H1 (cell line): ENCODE results near the gene SEPTIN1. TPM values are rescaled to one million over a fixed set of nuclear protein-coding genes. Genes with fewer than 3 reads are reported as not detected.

Experiments used
- CTCF ChIA-PET: fragments of 300-600 bp; sonication (Branson Sonifier 250); formaldehyde crosslinking; loops from one replicate; lab custom pipeline; 2021; ENCODE audit not compliant: partially characterized antibody; lab: Charles Lee
- POLR2A ChIA-PET: fragments of 300-600 bp; sonication (Branson Sonifier 250); formaldehyde crosslinking; loops from one replicate; lab custom pipeline; 2021; ENCODE audit warnings: inconsistent platforms; ENCODE audit not compliant: partially characterized antibody; lab: Charles Lee
- DNase-seq, 2 experiments: peaks; one replicate each; pipeline versions ENCODE4 v3.0.0 to v3.0.0-alpha.2; 2010 to 2022; ENCODE audit warnings: low spot score in 2 of 2, low read depth in 1 of 2, mixed read lengths in 1 of 2
- FAIRE-seq: peaks from 2 replicates; lab custom pipeline; 2011; peaks lifted over from hg19 to GRCh38; lab: Jason Lieb, UNC
- H2AFZ ChIP-seq: 2 replicates; pipeline ENCODE4 v1.8.1; 2012; ENCODE audit warnings: low read length, inconsistent platforms
- H2AK5ac ChIP-seq: 2 replicates; pipeline ENCODE4 v1.6.1; 2013; ENCODE audit warnings: low read depth, low read length
- H2BK120ac ChIP-seq: replicated peaks from 2 replicates; pipeline ENCODE3; 2013; ENCODE audit warnings: low read depth, low read length, inconsistent platforms
- H2BK12ac ChIP-seq: 2 replicates; pipeline ENCODE4 v1.6.1; 2013; ENCODE audit warnings: low read depth, low read length
- H2BK15ac ChIP-seq: 2 replicates; pipeline ENCODE4 v1.6.1; 2013; ENCODE audit warnings: low read length
- H2BK20ac ChIP-seq: 2 replicates; pipeline ENCODE4 v1.6.1; 2013; ENCODE audit warnings: low read length
- H2BK5ac ChIP-seq: 2 replicates; pipeline ENCODE4 v1.6.1; 2013; ENCODE audit warnings: low read depth, low read length
- H3K14ac ChIP-seq: 2 replicates; pipeline ENCODE4 v1.6.1; 2013; ENCODE audit warnings: inconsistent platforms; ENCODE audit not compliant: insufficient read length
- H3K18ac ChIP-seq: 2 replicates; pipeline ENCODE4 v1.6.1; 2013; ENCODE audit warnings: low read length; ENCODE audit errors: extremely low read depth
- H3K23ac ChIP-seq: 2 replicates; pipeline ENCODE4 v1.6.1; 2013; ENCODE audit warnings: inconsistent platforms; ENCODE audit not compliant: insufficient read length
- H3K23me2 ChIP-seq: 2 replicates; pipeline ENCODE4 v1.6.1; 2013; ENCODE audit warnings: low read depth, low read length
- H3K27ac ChIP-seq: 2 replicates; pipeline ENCODE4 v1.6.1; 2011; ENCODE audit warnings: low read depth, low read length, inconsistent platforms
- H3K27me3 ChIP-seq, 4 experiments: replicated peaks in 1 of 4; 1 replicate in 1 of 4; 2 replicates in 3 of 4; pipeline versions ENCODE4 v1.6.1 to v1.8.1; 2011 to 2013; ENCODE audit warnings: low read length in 3 of 4, mild to moderate bottlenecking in 3 of 4, inconsistent platforms in 2 of 4, mixed read lengths in 2 of 4, moderate library complexity in 1 of 4; ENCODE audit not compliant: control insufficient read depth in 3 of 4, insufficient read depth in 3 of 4; ENCODE audit errors: extremely low read depth in 1 of 4
- H3K36me3 ChIP-seq, 4 experiments: 2 replicates each; pipeline versions ENCODE4 v1.6.1 to v1.8.1; 2011 to 2013; ENCODE audit warnings: mild to moderate bottlenecking in 4 of 4, low read length in 3 of 4, moderate library complexity in 2 of 4, control low read depth in 1 of 4, inconsistent platforms in 1 of 4; ENCODE audit not compliant: insufficient read depth in 4 of 4, control insufficient read depth in 2 of 4
- H3K4ac ChIP-seq: replicated peaks from 2 replicates; pipeline ENCODE3; 2013; ENCODE audit warnings: low read length, low read depth, mixed read lengths, inconsistent platforms; ENCODE audit not compliant: insufficient read length
- H3K4me1 ChIP-seq, 4 experiments: replicated peaks in 1 of 4; 1 replicate in 1 of 4; 2 replicates in 3 of 4; pipeline versions ENCODE4 v1.6.1 to v1.8.1; 2011 to 2013; ENCODE audit warnings: low read length in 3 of 4, inconsistent platforms in 2 of 4, mixed read lengths in 1 of 4; ENCODE audit not compliant: insufficient read depth in 4 of 4, control insufficient read depth in 3 of 4
- H3K4me2 ChIP-seq, 2 experiments: 2 replicates each; pipeline versions ENCODE4 v1.6.1 to v1.8.1; 2011 to 2013; ENCODE audit warnings: low read depth in 2 of 2, low read length in 2 of 2, control low read depth in 1 of 2, inconsistent platforms in 1 of 2, mild to moderate bottlenecking in 1 of 2; ENCODE audit not compliant: insufficient read depth in 1 of 2
- H3K4me3 ChIP-seq, 4 experiments: fragments of 200-600, 300-600 bp in 1 of 4; sonication (generic), shearing (Covaris generic), sonication (Bioruptor Twin) in 1 of 4; 2 replicates each; pipeline versions ENCODE4 v1.5.1 to v1.8.1; 2011 to 2016; ENCODE audit warnings: low read length in 4 of 4, low read depth in 3 of 4, control low read depth in 2 of 4, inconsistent platforms in 2 of 4, mild to moderate bottlenecking in 2 of 4, mixed read lengths in 1 of 4, moderate library complexity in 1 of 4; ENCODE audit not compliant: insufficient read depth in 2 of 4; ENCODE audit errors: extremely low read depth in 1 of 4
- H3K56ac ChIP-seq: replicated peaks from 2 replicates; pipeline ENCODE3; 2013; ENCODE audit warnings: low read depth, mild to moderate bottlenecking, mixed read lengths, low read length, inconsistent platforms; ENCODE audit not compliant: insufficient read length
- H3K79me1 ChIP-seq: 2 replicates; pipeline ENCODE4 v1.6.1; 2013; ENCODE audit warnings: low read depth, low read length, control low read depth
- H3K79me2 ChIP-seq, 2 experiments: 2 replicates each; pipeline versions ENCODE4 v1.6.1 to v1.8.1; 2012 to 2013; ENCODE audit warnings: low read length in 2 of 2, mild to moderate bottlenecking in 2 of 2, inconsistent platforms in 1 of 2; ENCODE audit not compliant: insufficient read depth in 2 of 2, control insufficient read depth in 1 of 2
- H3K9ac ChIP-seq, 4 experiments: replicated peaks in 1 of 4; 1 replicate in 1 of 4; 2 replicates in 3 of 4; pipeline versions ENCODE4 v1.6.1 to v1.8.1; 2011 to 2013; ENCODE audit warnings: low read depth in 3 of 4, low read length in 3 of 4, control low read depth in 2 of 4, mild to moderate bottlenecking in 2 of 4, moderate library complexity in 2 of 4, inconsistent platforms in 1 of 4; ENCODE audit errors: extremely low read depth in 1 of 4
- H3K9me3 ChIP-seq, 2 experiments: 2 replicates each; pipeline versions ENCODE4 v1.6.1 to v1.8.1; 2012 to 2013; ENCODE audit warnings: mild to moderate bottlenecking in 2 of 2, moderate library complexity in 2 of 2, control low read depth in 1 of 2, inconsistent platforms in 1 of 2, low read depth in 1 of 2, low read length in 1 of 2, mixed read lengths in 1 of 2; ENCODE audit not compliant: insufficient read depth in 2 of 2
- H4K20me1 ChIP-seq, 2 experiments: replicated peaks in 1 of 2; 2 replicates each; pipeline versions ENCODE3 to v1.8.1; 2011 to 2013; ENCODE audit warnings: inconsistent platforms in 2 of 2, low read length in 2 of 2, mild to moderate bottlenecking in 1 of 2; ENCODE audit not compliant: insufficient read depth in 2 of 2, control insufficient read depth in 1 of 2
- H4K5ac ChIP-seq: 2 replicates; pipeline ENCODE4 v1.6.1; 2013; ENCODE audit warnings: low read length, low read depth, mixed read lengths, inconsistent platforms; ENCODE audit not compliant: insufficient read length
- H4K8ac ChIP-seq: 2 replicates; pipeline ENCODE4 v1.8.0; 2013; ENCODE audit warnings: mild to moderate bottlenecking, moderate library complexity, low read length, inconsistent platforms; ENCODE audit not compliant: insufficient read depth; ENCODE audit errors: extremely low read depth
- H4K91ac ChIP-seq: replicated peaks from 2 replicates; pipeline ENCODE3; 2013; ENCODE audit warnings: low read length, mixed read lengths, inconsistent platforms; ENCODE audit not compliant: insufficient read length
- EZH2 ChIP-seq: fragments of 200-600 bp; sonication (generic); IDR thresholded peaks from 2 replicates; pipeline ENCODE4 v1.7.1; 2012; ENCODE audit warnings: low read depth, mild to moderate bottlenecking, moderate library complexity, low read length, inconsistent platforms; ENCODE audit not compliant: severe bottlenecking
- HDAC6 ChIP-seq: IDR thresholded peaks from one replicate; pipeline ENCODE4 v1.7.1; 2012; ENCODE audit warnings: low read depth, mild to moderate bottlenecking, inconsistent platforms, low read length, moderate library complexity
- WGBS, 2 experiments: shearing (Covaris generic) in 1 of 2; methylation state at CpG; one replicate each; pipeline versions ENCODE4 v1.1.6 to v1.1.7; 2013 to 2015; ENCODE audit warnings: low lambda C conversion rate in 2 of 2, mixed read lengths in 2 of 2, inconsistent platforms in 1 of 2, low coverage in 1 of 2, missing lambda C conversion rate in 1 of 2; ENCODE audit not compliant: insufficient replicate concordance in 2 of 2, insufficient coverage in 1 of 2, insufficient read length in 1 of 2; ENCODE audit errors: extremely low coverage in 1 of 2, missing lambda C conversion rate in 1 of 2; 5-methylcytosine and 5-hydroxymethylcytosine counted together
- polyA plus RNA-seq, 7 experiments: library from polyadenylated mRNA; depleted of rRNA in 3 of 7; stranded (reverse) in 5 of 7; unstranded in 2 of 7; fragments of >200 nt in 5 of 7; fragments of 200-250 nt in 2 of 7; gene quantifications; 1 replicate in 5 of 7; 2 replicates in 1 of 7; 4 replicates in 1 of 7; pipeline versions ENCODE4 v1.2.1 to v1.2.3, GENCODE V29; 2011 to 2013; ENCODE audit warnings: missing spikeins in 2 of 7, mixed read lengths in 2 of 7
- total RNA-seq: library from RNA; stranded (reverse); fragmentation: NEBNext Ultra II Directional; extraction: Animal tissue kit (Norgen Biotek cat#: 25700); gene quantifications from 2 replicates; pipeline ENCODE4 v1.2.1, GENCODE V29; 2021

Gene SEPTIN1
- total and polyA plus RNA-seq, 2 of the 8 experiments (the other 6 are each of a cell fraction or from before 2014, with no cell fraction given), result 0.24 to 1.4 TPM

- no peak overlapping the region for H2BK5ac ChIP-seq
- H3K79me2 ChIP-seq, result peaks cover 0 to 14% of the 10 kb centered on the region in 2 experiments; a peak in 2 of 4 replicates
- no peak overlapping the region for H3K4ac ChIP-seq
- POLR2A ChIA-PET, result interaction anchor here (1.1 to 7.9 kb wide), 14 partner anchors 9 to 181 kb away, joined by 3 to 79 read pairs (median 6); partner anchors contain the start of genes TBC1D10B, ZNF48 and ZNF747
- DNase-seq, result no peak
- H3K79me1 ChIP-seq, result no peaks in the 10 kb centered on the region; the same call in 1 of the 2 replicates
- no peaks in the 10 kb centered on the region for H3K27me3 ChIP-seq
- H3K4me2 ChIP-seq, result peak overlapping the region; percentile 61 to 88; a peak in 3 of 4 replicates
- no peak overlapping the region for H4K8ac ChIP-seq
- CTCF ChIA-PET, result interaction anchor here (0.8 to 3.5 kb wide), 7 partner anchors 11 to 67 kb away, joined by 3 to 20 read pairs (median 3); no protein-coding TSS in a partner anchor
- no peak overlapping the region for H2BK15ac ChIP-seq
- H3K9me3 ChIP-seq, result no peaks in the 10 kb centered on the region
- no peak for TF ChIP-seq EZH2
- TF ChIP-seq HDAC6, result no peak
- H3K4me1 ChIP-seq, result peaks cover 0 to 12% (median 6%) of the 10 kb centered on the region in 4 experiments; a peak in 5 of 7 replicates
- no peak overlapping the region for H2BK120ac ChIP-seq
- H3K9ac ChIP-seq, result peak overlapping the region in 1 of 4 experiments; percentile 91; a peak in 1 of 7 replicates
- no peak overlapping the region for H2BK20ac ChIP-seq
- H3K36me3 ChIP-seq, result peaks cover 14 to 37% (median 31%) of the 10 kb centered on the region in 4 experiments
- WGBS, 2 experiments, result 91% methylated on average over 21 of the region's 23 CpGs; no CpG with 5 or more reads in 1 of the 2 experiments
- H2BK12ac ChIP-seq, result no peak overlapping the region
- H3K27ac ChIP-seq, result no peak overlapping the region
- H3K56ac ChIP-seq, result no peak overlapping the region
- no peak overlapping the region for H2AK5ac ChIP-seq
- no peak overlapping the region for H4K5ac ChIP-seq
- peaks cover 3 to 4% of the 10 kb centered on the region in 2 experiments for H4K20me1 ChIP-seq
- H3K4me3 ChIP-seq, result peak overlapping the region in 3 of 4 experiments; percentile 51 to 93 (median 88); a peak in 5 of 8 replicates
- no peak overlapping the region for H3K23ac ChIP-seq
- H3K23me2 ChIP-seq, result peaks cover 11% of the 10 kb centered on the region
- FAIRE-seq, result no peak
- no peak overlapping the region for H3K18ac ChIP-seq
- no peak overlapping the region for H3K14ac ChIP-seq
- H2AFZ ChIP-seq, result no peak overlapping the region
- no peak overlapping the region for H4K91ac ChIP-seq
Observed at GRCh38 chr16:30353438-30354129, 28.8 kb downstream of the SEPTIN1 start.
